Panc1 (cell line): ENCODE measurements around the gene OSBPL10.

ENCODE experiments used
- CTCF ChIP-seq: fragments of 450-650 bp; IDR thresholded peaks from 2 replicates; pipeline ENCODE4 v1.5.1; 2017; ENCODE audit warnings: mild to moderate bottlenecking
- POLR2AphosphoS5 ChIP-seq: IDR thresholded peaks from 2 replicates; pipeline ENCODE4 v1.6.1; 2012; ENCODE audit warnings: mild to moderate bottlenecking, low read depth, low read length, moderate library complexity

GRCh38 chr3:31955581-31955980 lies 25.5 kb downstream of the OSBPL10 start:
- no peak for TF ChIP-seq CTCF
- no peak for TF ChIP-seq POLR2AphosphoS5
